Endometrial microvascular endothelial cells (primary cell): Measurements from ENCODE around the gene HBD. TPM values are rescaled to one million over a fixed set of nuclear protein-coding genes. Genes with fewer than 3 reads are reported as not detected.
"Not testable (repeated sequence)": the region's sequence is repeated elsewhere in the genome, so short reads cannot be mapped to it uniquely, and the experiment has no call there.

Experiments
- in situ Hi-C: cut with HindIII; loops from 2 replicates; pipeline ENCODE4 v1.10.0; 2017; ENCODE audit warnings: low sequenced_read_pairs, low pct_unique_long_range_greater_than_20kb; ENCODE audit errors: inconsistent ontology term
- total RNA-seq: library from RNA; depleted of rRNA; stranded (reverse); fragments of >200 nt; gene quantifications from one replicate; pipeline ENCODE4 v1.2.3, GENCODE V29; 2015; ENCODE audit errors: inconsistent ontology term

HBD gene
- total RNA-seq, 1 donor from 2014 or later: not detected

DNA sequence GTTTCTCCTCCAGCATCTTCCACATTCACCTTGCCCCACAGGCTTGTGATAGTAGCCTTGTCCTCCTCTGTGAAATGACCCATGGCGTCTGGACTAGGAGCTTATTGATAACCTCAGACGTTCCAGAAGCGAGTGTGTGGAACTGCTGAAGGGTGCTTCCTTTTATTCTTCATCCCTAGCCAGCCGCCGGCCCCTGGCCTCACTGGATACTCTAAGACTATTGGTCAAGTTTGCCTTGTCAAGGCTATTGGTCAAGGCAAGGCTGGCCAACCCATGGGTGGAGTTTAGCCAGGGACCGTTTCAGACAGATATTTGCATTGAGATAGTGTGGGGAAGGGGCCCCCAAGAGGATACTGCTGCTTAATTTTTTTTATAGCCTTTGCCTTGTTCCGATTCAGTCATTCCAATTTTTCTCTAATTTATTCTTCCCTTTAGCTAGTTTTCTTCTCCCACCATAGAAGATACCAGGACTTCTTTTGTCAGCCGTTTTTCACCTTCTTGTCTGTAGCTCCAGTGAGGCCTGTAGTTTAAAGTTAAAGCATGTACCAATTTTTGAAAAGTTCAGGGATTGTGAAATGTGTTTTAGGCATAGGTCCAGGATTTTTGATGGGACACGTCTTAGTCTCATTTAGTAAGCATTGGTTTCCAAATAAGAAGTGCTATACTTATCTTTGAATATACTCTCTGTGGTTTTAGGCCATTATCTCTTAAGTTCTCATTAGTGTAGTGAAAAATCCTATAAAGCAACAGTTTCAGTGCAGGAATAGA, 20.5 kb upstream of the HBD start, which contains the start of gene HBG2:
TSS of gene HBG2 (minus strand) at position 136 of the 768 bp plus-strand sequence. CDS start at position 83, 53 bp downstream.
- in situ Hi-C loops: not testable (repeated sequence)

- in situ Hi-C loops: not testable (repeated sequence)
These were observed 19.7 kb upstream of the HBD start for GRCh38 chr11:5254023-5254422.

DNA sequence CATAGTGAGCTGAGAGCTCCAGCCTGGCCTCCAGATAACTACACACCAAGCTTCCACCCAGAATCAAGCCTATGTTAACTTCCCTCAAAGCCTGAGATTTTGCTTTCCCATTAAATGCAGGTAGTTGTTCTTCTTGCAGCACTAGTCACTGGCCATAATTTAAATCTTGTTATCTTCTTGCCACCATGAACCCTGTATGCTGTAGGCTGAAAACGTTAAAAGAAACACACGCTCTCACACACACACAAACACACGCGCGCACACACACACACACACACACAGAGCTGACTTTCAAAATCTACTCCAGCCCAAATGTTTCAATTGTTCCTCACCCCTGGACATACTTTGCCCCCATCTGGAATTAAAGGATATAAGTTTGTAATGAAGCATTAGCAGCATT, 19.2 kb upstream of the HBD start:
- in situ Hi-C loops: not testable (repeated sequence)

DNA sequence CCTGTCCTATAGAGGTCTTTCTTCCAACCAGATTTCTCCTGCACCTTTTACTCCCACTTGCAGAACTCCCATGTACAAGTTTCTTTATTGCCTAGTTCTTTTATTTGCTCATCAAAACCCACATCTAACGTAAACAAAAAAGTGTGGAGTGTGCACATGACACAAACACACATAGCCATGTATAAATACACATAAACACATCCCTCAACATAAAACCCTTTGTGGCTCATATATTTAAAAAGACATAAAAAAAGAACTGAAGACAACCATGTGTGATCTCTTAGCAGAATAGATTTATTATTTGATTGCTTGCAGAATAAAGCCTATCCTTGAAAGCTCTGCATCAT, 18.6 kb upstream of the HBD start:
- in situ Hi-C loops: no loop called here

DNA sequence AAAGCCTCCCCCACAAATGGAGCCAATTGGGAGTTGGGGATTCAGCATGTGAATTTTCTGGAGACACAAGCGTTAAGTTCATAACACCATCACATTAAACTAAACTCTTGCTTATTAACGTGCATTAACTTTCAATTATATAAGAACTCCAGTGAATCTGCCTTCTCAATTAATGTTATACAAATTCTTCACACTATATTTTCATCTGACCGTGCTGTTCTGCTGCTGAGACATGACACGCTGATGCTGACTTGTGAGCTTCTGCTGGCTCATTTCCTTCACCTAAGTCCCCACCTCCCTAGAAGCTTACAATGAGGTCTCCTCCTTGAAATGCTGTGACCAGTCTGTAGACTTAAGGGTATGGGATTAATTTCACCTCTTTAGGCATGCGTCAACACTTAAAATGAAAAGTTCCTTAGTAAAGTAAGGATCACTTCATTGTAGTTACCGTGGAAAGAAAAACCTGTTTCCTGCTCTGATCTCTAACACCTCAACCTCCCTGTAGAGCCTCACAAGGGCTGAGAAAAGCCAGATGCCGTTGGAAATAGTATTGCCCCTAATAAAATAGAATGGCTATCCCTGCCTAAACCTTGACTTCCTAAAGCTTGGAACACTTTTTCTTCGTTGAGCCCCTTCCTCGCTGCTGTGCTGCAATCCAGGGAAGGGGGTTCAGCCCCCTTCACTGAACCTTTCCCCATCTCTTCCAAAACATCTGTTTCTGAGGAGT, 18.1 kb upstream of the HBD start:
- in situ Hi-C loops: no loop called here

DNA sequence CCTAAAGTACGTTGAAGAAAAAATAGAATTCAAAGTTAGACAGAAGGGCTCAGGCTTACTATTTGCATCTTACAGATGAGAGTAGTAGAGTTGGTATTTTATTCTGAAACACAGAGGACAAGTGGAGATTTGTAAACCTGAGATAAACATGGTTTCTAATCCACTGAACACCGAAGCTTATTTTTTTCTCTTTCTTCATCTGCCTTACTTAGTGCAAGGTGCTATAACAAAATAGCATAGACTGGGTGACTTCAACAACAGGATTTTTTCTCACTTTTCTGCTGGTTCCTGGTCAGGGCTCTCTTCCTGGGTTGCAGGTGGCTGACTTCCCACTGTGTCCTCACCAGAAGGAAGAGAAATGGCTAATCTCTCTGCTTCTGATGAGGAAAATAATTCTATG, 17.5 kb upstream of the HBD start:
- in situ Hi-C loops: no loop called here

DNA sequence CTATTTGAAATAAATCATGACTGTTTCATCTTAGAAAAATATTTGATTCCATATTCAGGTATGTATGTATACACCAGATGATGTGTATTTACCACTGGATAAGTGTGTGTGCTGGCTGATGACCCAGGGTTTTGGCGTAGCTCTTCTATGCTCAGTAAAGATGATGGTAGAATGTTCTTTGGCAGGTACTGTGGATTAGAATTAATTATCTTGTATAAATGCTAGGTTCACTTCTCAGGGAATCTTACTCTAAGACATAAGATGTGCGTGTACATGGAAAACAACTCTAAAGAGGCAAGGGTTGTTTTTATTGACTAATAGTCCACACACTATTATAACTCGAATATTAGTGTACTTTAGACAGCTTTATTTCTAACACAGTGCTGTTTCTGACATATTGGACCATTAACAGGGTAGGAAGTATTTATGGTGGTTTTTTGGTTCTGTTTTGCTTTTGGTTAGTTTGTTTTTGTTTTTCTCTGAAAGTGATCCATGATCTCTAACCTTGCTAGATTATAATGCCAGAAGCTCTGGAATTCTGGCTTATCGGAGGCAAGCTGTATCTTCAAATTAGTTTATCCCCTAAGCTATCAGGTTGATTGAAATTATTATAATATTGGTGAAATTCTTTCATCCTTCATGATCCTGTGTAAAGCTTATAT, 16.4 kb upstream of the HBD start:
- in situ Hi-C loops: no loop called here

DNA sequence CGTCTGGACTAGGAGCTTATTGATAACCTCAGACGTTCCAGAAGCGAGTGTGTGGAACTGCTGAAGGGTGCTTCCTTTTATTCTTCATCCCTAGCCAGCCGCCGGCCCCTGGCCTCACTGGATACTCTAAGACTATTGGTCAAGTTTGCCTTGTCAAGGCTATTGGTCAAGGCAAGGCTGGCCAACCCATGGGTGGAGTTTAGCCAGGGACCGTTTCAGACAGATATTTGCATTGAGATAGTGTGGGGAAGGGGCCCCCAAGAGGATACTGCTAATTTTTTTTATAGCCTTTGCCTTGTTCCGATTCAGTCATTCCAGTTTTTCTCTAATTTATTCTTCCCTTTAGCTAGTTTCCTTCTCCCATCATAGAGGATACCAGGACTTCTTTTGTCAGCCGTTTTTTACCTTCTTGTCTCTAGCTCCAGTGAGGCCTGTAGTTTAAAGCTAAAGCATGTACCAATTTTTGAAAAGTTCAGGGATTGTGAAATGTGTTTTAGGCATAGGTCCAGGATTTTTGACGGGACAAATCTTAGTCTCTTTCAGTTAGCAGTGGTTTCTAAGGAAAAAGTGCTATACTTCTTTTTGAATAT, 15.6 kb upstream of the HBD start, which contains the start of gene HBG1:
TSS of gene HBG1 (minus strand) at position 51 of the 590 bp plus-strand sequence. CDS start 53 bp downstream, outside the sequence.
- in situ Hi-C loops: not testable (repeated sequence)

DNA sequence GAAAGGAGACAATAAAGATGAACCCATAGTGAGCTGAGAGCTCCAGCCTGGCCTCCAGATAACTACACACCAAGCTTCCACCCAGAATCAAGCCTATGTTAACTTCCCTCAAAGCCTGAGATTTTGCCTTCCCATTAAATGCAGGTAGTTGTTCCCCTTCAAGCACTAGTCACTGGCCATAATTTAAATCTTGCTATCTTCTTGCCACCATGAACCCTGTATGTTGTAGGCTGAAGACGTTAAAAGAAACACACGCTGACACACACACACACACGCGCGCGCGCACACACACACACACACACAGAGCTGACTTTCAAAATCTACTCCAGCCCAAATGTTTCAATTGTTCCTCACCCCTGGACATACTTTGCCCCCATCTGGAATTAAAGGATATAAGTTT, 14.2 kb upstream of the HBD start:
- in situ Hi-C loops: not testable (repeated sequence)

DNA sequence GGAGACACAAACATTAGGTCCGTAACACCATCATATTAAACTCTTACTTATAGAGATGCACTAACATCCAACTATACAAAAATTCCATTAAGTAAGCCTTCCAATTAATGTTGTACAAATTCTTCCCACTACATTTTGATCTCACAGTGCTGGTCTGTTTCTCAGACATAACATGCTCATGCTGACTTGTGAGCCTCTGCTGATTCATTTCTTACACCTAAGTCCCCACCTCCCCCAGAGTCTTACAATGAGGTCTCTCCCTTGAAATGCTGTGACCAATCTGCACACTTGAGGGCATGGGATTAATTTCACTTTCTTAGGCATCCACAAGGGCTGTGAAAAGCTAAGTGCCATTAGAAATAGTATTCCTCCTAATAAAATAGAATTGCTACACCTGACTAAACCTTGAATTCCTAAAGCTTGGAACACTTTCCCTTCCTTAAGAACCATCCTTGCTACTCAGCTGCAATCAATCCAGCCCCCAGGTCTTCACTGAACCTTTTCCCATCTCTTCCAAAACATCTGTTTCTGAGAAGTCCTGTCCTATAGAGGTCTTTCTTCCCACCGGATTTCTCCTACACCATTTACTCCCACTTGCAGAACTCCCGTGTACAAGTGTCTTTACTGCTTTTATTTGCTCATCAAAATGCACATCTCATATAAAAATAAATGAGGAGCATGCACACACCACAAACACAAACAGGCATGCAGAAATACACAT, 13.3 kb upstream of the HBD start:
- in situ Hi-C loops: no loop called here

- in situ Hi-C loops: no loop called here
These were observed 12.6 kb upstream of the HBD start for GRCh38 chr11:5246772-5247471.

GRCh38 chr11:5245155-5245554, 10.9 kb upstream of the HBD start:
- in situ Hi-C loops: no loop called here

GRCh38 chr11:5243816-5244180, 9.5 kb upstream of the HBD start:
- in situ Hi-C loops: no loop called here

DNA sequence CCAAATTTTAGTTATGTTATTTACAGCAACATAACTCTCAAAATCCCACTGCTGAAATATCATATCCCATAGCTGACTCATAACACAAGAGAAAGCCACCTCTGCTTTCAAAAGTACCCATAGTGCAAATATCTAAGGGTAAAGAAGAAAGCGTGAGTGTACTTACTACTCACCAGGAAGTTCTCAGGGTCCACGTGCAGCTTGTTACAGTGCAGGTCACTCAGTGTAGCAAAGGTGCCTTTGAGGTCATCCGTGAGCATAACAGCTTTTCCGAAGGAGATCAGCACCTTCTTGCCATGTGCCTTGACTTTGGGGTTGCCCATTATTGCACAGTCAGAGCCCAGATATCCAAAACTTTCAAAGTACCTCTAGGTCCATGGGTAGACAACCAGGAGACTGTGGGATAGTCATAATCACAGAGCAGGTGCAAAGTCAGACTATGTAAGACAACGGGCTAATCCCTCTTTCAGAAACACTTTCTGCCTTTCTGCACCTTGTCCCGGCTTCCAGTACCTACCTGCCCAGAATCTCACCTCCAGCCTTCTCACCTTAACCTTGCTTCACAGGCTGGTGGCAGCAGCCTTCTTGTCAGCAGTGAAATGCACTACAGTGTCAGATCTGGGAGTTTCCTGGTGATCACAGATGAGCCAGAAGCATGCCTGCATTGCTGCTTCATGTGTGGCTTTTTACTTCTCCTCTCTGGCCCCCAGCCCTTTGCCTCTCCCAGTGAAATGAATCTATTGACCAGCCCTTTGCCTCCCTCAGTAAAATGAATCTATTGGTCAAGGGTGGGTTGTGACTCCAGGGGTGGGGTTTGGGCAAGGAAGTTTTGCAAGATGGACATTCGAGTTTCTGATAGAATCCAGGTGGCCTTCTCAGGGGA, 8.9 kb upstream of the HBD start:
- in situ Hi-C loops: no loop called here

DNA sequence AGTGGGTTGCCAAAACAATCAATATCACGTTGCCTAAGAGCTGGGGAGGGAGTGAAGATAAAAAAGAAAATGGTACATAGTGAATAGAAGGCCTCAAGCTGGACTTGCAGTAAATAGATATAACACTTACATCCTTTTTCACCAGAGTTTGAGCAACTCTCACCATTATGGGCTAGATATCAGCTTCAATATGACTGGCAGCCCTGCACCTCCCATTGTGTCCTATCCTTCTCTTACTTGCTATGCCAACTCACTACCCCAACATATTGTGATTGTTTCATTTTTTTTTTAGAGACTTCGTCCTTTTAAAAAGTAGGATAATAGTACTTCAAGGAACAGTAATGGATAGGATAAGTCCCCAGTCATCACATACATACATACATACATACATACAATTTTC, 7.9 kb upstream of the HBD start:
- in situ Hi-C loops: no loop called here

DNA sequence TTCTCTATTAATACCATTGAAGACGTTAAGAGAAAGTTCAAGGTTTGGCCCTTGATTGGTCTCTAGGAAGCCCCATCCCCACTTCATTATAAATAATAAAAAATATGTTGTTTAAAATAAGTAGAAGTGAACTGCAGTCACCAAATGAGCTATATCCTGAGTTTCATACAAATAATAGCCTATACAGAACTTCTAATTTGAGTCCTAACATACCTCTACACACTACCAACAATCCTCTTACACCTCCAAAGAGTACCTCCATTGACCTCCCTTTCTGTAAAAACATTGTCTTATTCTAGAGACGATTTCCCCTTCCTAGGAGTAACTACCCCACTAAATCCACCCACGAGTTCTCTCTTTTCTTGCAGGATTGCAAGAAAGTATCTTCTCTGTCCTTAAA, 7.2 kb upstream of the HBD start:
- in situ Hi-C loops: no loop called here

DNA sequence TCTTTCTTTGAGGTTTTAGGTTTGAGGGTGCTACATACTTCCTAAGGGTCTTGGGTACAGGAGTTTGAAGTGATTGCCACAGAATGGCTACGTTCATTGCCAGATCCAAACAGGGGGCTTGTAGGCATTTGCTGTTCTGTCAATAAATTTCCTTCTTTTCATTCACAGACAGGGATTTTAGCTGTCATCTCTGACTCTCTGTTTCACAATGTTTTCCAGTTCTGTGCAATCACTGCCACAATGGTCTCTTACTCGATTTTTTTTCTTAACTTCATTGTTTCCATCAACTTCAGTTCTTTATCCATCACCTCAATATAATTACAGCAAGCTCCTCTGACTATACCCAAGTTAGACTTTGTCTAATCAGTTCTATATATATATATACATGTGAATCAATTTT, 6.2 kb upstream of the HBD start:
- in situ Hi-C loops: no loop called here
